Esophagus squamous epithelium (tissue), 4 donors: Measurements from ENCODE around the gene EPN2.

Source experiments
- CTCF ChIP-seq, 6 experiments: fragments of 450-650 bp in 4 of 6; fragments of 200-600 bp in 2 of 6; sonication (generic) in 2 of 6; IDR thresholded peaks; one replicate each; pipeline ENCODE4 v1.5.1; 2016 to 2019; ENCODE audit warnings: antibody characterized with exemption in 6 of 6, mild to moderate bottlenecking in 4 of 6, moderate library complexity in 4 of 6
- POLR2A ChIP-seq, 4 donors: fragments of 450-650 bp; IDR thresholded peaks; one replicate each; pipeline ENCODE4 v1.6.1; 2017; ENCODE audit warnings: antibody characterized with exemption in 4 of 4, mild to moderate bottlenecking in 4 of 4, moderate library complexity in 3 of 4

- TF ChIP-seq CTCF (IDR thresholded peaks at IDR 0.05) (no peak), POLR2A (IDR thresholded peaks at IDR 0.05) (no peak)
Measured at GRCh38 chr17:19244781-19245180, 7.6 kb downstream of the EPN2 start.
